Ishikawa (cell line): Measurements from ENCODE around the gene WWC1.

Experiments
- CREB1 ChIP-seq: IDR thresholded peaks from 2 replicates; pipeline ENCODE4 v1.6.1; 2012; ENCODE audit warnings: low read depth
- FOXM1 ChIP-seq: IDR thresholded peaks from 2 replicates; pipeline ENCODE4 v1.6.1; 2012; ENCODE audit warnings: low read depth, borderline replicate concordance
- RAD21 ChIP-seq: IDR thresholded peaks from 2 replicates; pipeline ENCODE4 v1.6.1; 2012; ENCODE audit warnings: low read depth
- YY1 ChIP-seq: IDR thresholded peaks from 2 replicates; pipeline ENCODE4 v1.6.1; 2012; ENCODE audit warnings: low read depth
- TF ChIP-seq, protein P1 (sequence below): IDR thresholded peaks from 2 replicates; pipeline ENCODE4 v1.6.1; 2012

DNA sequence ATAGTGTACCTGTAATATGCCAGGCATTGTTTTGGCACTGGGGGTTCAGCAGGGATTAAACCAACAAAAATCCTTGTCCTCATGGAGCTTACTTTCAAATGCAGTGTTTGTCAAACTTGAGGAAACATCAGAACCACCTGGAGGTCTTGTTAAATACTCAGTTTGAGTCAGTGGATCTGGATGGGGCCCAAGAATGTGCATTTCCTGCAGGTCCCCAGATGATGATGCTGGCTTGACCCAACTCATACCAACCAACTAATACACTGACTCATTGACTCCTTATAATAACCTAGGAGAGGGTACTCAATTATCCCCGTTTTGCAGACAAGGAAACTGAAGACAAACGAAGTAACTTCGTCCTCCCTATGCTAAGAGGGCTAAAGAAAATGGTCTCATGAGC, 11.3 kb downstream of the WWC1 start:
- no peak for TF ChIP-seq CREB1
- no peak for TF ChIP-seq YY1
- no peak for TF ChIP-seq RAD21
- TF ChIP-seq, protein P1, sequence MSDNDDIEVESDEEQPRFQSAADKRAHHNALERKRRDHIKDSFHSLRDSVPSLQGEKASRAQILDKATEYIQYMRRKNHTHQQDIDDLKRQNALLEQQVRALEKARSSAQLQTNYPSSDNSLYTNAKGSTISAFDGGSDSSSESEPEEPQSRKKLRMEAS = no peak
- no peak for TF ChIP-seq FOXM1
